Measurements from ENCODE around the gene RPL35A.

GRCh38 chr3:197950677-197951061 is 679 bp downstream of the RPL35A start:
- TF ChIP-seq REST (IDR thresholded peaks at IDR 0.05; ENCODE audit: insufficient read depth in 1 of 2, low read depth in 2 of 2, low read length in 2 of 2) = no peak
- TF ChIP-seq SIN3A (IDR thresholded peaks at IDR 0.05; ENCODE audit: borderline replicate concordance, insufficient read depth, low read length) = no peak
- TF ChIP-seq TAF1 (IDR thresholded peaks at IDR 0.05; ENCODE audit: borderline replicate concordance, insufficient read depth, low read length) = no peak
